Fibroblast of lung (primary cell): Measurements from ENCODE around the gene GDAP2. TPM values are rescaled to one million over a fixed set of nuclear protein-coding genes. Genes with fewer than 3 reads are reported as not detected.
A peak's percentile ranks its signal among the peaks of the same experiment; 100 is the strongest.

Experiments used
- DNase-seq, 2 donors: peaks; one replicate each; pipeline versions ENCODE4 v3.0.0 to v3.0.0-alpha.2; 2010; ENCODE audit warnings: low read depth in 2 of 2
- H2AFZ ChIP-seq: 2 replicates; pipeline ENCODE4 v1.5.1; 2012; ENCODE audit warnings: low read length, control low read depth, inconsistent platforms
- H3K27ac ChIP-seq: 2 replicates; pipeline ENCODE4 v1.5.1; 2011; ENCODE audit warnings: low read length, control low read depth; ENCODE audit not compliant: insufficient read depth
- H3K27me3 ChIP-seq: 2 replicates; pipeline ENCODE4 v1.5.1; 2011; ENCODE audit warnings: mild to moderate bottlenecking, low read length; ENCODE audit not compliant: control insufficient read depth, insufficient read depth
- H3K36me3 ChIP-seq: 2 replicates; pipeline ENCODE4 v1.5.1; 2011; ENCODE audit warnings: low read length; ENCODE audit not compliant: control insufficient read depth, insufficient read depth
- H3K4me1 ChIP-seq: 2 replicates; pipeline ENCODE4 v1.5.1; 2011; ENCODE audit warnings: low read length; ENCODE audit not compliant: control insufficient read depth, insufficient read depth; ENCODE audit errors: extremely low read depth
- H3K4me2 ChIP-seq: 2 replicates; pipeline ENCODE4 v1.5.1; 2011; ENCODE audit warnings: low read length, control low read depth; ENCODE audit not compliant: insufficient read depth; ENCODE audit errors: extremely low read depth
- H3K4me3 ChIP-seq, 4 experiments: fragments of 200-600 bp in 1 of 4; sonication (generic) in 1 of 4; replicated peaks in 1 of 4; 2 replicates each; pipeline ENCODE4 v1.5.1; 2011 to 2016; ENCODE audit warnings: low read length in 4 of 4, low read depth in 3 of 4, mild to moderate bottlenecking in 3 of 4, control low read depth in 2 of 4, inconsistent platforms in 1 of 4, mixed read lengths in 1 of 4; ENCODE audit not compliant: insufficient read depth in 1 of 4; ENCODE audit errors: control extremely low read depth in 1 of 4
- H3K79me2 ChIP-seq: 2 replicates; pipeline ENCODE4 v1.5.1; 2012; ENCODE audit warnings: mild to moderate bottlenecking, low read length, inconsistent platforms; ENCODE audit not compliant: control insufficient read depth, insufficient read depth
- H3K9ac ChIP-seq: 2 replicates; pipeline ENCODE4 v1.5.1; 2011; ENCODE audit warnings: mild to moderate bottlenecking, low read length, control low read depth; ENCODE audit not compliant: insufficient read depth
- H3K9me3 ChIP-seq: 2 replicates; pipeline ENCODE4 v1.5.1; 2012; ENCODE audit warnings: low read depth, low read length; ENCODE audit not compliant: control insufficient read depth, insufficient read depth
- H4K20me1 ChIP-seq: 2 replicates; pipeline ENCODE4 v1.5.1; 2011; ENCODE audit warnings: low read length; ENCODE audit not compliant: control insufficient read depth, insufficient read depth; ENCODE audit errors: extremely low read depth
- CTCF ChIP-seq, 2 donors: IDR thresholded peaks in 1 of 2; conservative IDR thresholded peaks in 1 of 2; 1 replicate in 1 of 2; 2 replicates in 1 of 2; pipeline ENCODE4 v1.5.1; 2011 to 2012; ENCODE audit warnings: low read length in 2 of 2, control low read depth in 1 of 2, inconsistent platforms in 1 of 2, low read depth in 1 of 2, mild to moderate bottlenecking in 1 of 2
- EZH2 ChIP-seq: IDR thresholded peaks from 2 replicates; pipeline ENCODE4 v1.5.1; 2012; ENCODE audit warnings: low read length, control low read depth, mild to moderate bottlenecking; ENCODE audit errors: missing control alignments
- polyA plus RNA-seq, 2 donors: library from polyadenylated mRNA; depleted of rRNA in 1 of 2; stranded (reverse) in 1 of 2; unstranded in 1 of 2; fragments of >200 nt; gene quantifications; 2 replicates each; pipeline ENCODE4 v1.2.1, GENCODE V29; 2011 to 2012; ENCODE audit warnings: missing spikeins in 1 of 2
- total RNA-seq: library from RNA; depleted of rRNA; stranded (reverse); fragments of >200 nt; gene quantifications from 2 replicates; pipeline ENCODE4 v1.2.1, GENCODE V29; 2014

The GDAP2 gene
- total and polyA plus RNA-seq, 2 donors (not counting 1 experiment from before 2014, with no cell fraction given): 16.2 to 29.7 TPM

- no peaks in the 10 kb centered on the region for H3K36me3 ChIP-seq
- H3K79me2 ChIP-seq: no peaks in the 10 kb centered on the region
- TF ChIP-seq EZH2 (no peak), CTCF (conservative IDR thresholded peaks at IDR 0.05 in 1 of 2, IDR thresholded peaks at IDR 0.05 in 1 of 2; ENCODE audit: low read depth in 1 of 2, low read length in 2 of 2) (peak in 1 of 2 donors; percentile 30)
- no peak overlapping the region for H3K4me2 ChIP-seq
- no peak overlapping the region for H3K9ac ChIP-seq
- peak; percentile 51 to 77 for DNase-seq
- H3K27me3 ChIP-seq: no peaks in the 10 kb centered on the region
- H4K20me1 ChIP-seq: no peaks in the 10 kb centered on the region
- H3K9me3 ChIP-seq: no peaks in the 10 kb centered on the region
- no peaks in the 10 kb centered on the region for H3K4me1 ChIP-seq
- no peak overlapping the region for H2AFZ ChIP-seq
- no peak overlapping the region for H3K4me3 ChIP-seq
- no peak overlapping the region for H3K27ac ChIP-seq
These were observed 38.1 kb upstream of the GDAP2 start for GRCh38 chr1:117967477-117967876.

- H3K4me3 ChIP-seq: no peak overlapping the region
- no peak overlapping the region for H3K4me2 ChIP-seq
- H3K36me3 ChIP-seq: no peaks in the 10 kb centered on the region
- no peak overlapping the region for H3K27ac ChIP-seq
- no peaks in the 10 kb centered on the region for H3K27me3 ChIP-seq
- H3K9me3 ChIP-seq: no peaks in the 10 kb centered on the region
- TF ChIP-seq CTCF (conservative IDR thresholded peaks at IDR 0.05 in 1 of 2, IDR thresholded peaks at IDR 0.05 in 1 of 2; ENCODE audit: low read depth in 1 of 2, low read length in 2 of 2) (no peak), EZH2 (no peak)
- no peaks in the 10 kb centered on the region for H4K20me1 ChIP-seq
- H3K79me2 ChIP-seq: no peaks in the 10 kb centered on the region
- no peak overlapping the region for H2AFZ ChIP-seq
- H3K9ac ChIP-seq: no peak overlapping the region
- DNase-seq: peak in 1 of 2 donors; percentile 47
- no peaks in the 10 kb centered on the region for H3K4me1 ChIP-seq
These were observed 35.0 kb upstream of the GDAP2 start for GRCh38 chr1:117964290-117965038.

GRCh38 chr1:117959364-117959763, 29.9 kb upstream of the GDAP2 start:
- no peaks in the 10 kb centered on the region for H3K27me3 ChIP-seq
- DNase-seq: peak in 1 of 2 donors; percentile 59
- H3K9ac ChIP-seq: no peak overlapping the region
- H4K20me1 ChIP-seq: no peaks in the 10 kb centered on the region
- no peak overlapping the region for H3K4me2 ChIP-seq
- TF ChIP-seq CTCF (conservative IDR thresholded peaks at IDR 0.05 in 1 of 2, IDR thresholded peaks at IDR 0.05 in 1 of 2; ENCODE audit: low read depth in 1 of 2, low read length in 2 of 2) (no peak), EZH2 (no peak)
- no peak overlapping the region for H3K4me3 ChIP-seq
- H3K4me1 ChIP-seq: no peaks in the 10 kb centered on the region
- no peaks in the 10 kb centered on the region for H3K9me3 ChIP-seq
- no peak overlapping the region for H3K27ac ChIP-seq
- no peak overlapping the region for H2AFZ ChIP-seq
- H3K79me2 ChIP-seq: no peaks in the 10 kb centered on the region
- H3K36me3 ChIP-seq: peaks cover 5% of the 10 kb centered on the region
